H9 (cell line): ENCODE data around the gene INPP5J. TPM values are rescaled to one million over a fixed set of nuclear protein-coding genes. Genes with fewer than 3 reads are reported as not detected.
A peak's percentile ranks its signal among the peaks of the same experiment; 100 is the strongest.

ENCODE experiments used
- DNase-seq: peaks from one replicate; pipeline ENCODE4 v3.0.0-alpha.2; 2017
- H2AFZ ChIP-seq: one replicate; pipeline ENCODE4 v1.6.1; 2013; ENCODE audit warnings: mild to moderate bottlenecking, low read length, control low read depth, moderate library complexity
- H2AK5ac ChIP-seq: 2 replicates; pipeline ENCODE4 v1.6.1; 2013; ENCODE audit warnings: low read length, control low read depth, mixed read lengths; ENCODE audit not compliant: insufficient read length
- H2BK120ac ChIP-seq: one replicate; pipeline ENCODE4 v1.6.1; 2013; ENCODE audit warnings: low read depth, mild to moderate bottlenecking, low read length, control low read depth, inconsistent platforms; ENCODE audit not compliant: poor library complexity, severe bottlenecking
- H2BK12ac ChIP-seq: 2 replicates; pipeline ENCODE4 v1.6.1; 2013; ENCODE audit warnings: low read length, control low read depth, mixed read lengths, low read depth; ENCODE audit not compliant: insufficient read length
- H2BK15ac ChIP-seq: 2 replicates; pipeline ENCODE4 v1.6.1; 2013; ENCODE audit warnings: low read depth, low read length, control low read depth
- H2BK20ac ChIP-seq: one replicate; pipeline ENCODE4 v1.6.1; 2013; ENCODE audit warnings: low read depth, mild to moderate bottlenecking, low read length, control low read depth, inconsistent platforms; ENCODE audit not compliant: poor library complexity, severe bottlenecking
- H2BK5ac ChIP-seq: 2 replicates; pipeline ENCODE4 v1.6.1; 2013; ENCODE audit warnings: low read length, control low read depth, mixed read lengths; ENCODE audit not compliant: insufficient read length
- H3K14ac ChIP-seq: 2 replicates; pipeline ENCODE4 v1.6.1; 2013; ENCODE audit warnings: low read length, control low read depth; ENCODE audit not compliant: insufficient read depth
- H3K18ac ChIP-seq: 2 replicates; pipeline ENCODE4 v1.6.1; 2013; ENCODE audit warnings: low read depth, mild to moderate bottlenecking, mixed read lengths, low read length, control low read depth; ENCODE audit not compliant: insufficient read length
- H3K23ac ChIP-seq: 2 replicates; pipeline ENCODE4 v1.6.1; 2013; ENCODE audit warnings: low read length, control low read depth, mixed read lengths, low read depth; ENCODE audit not compliant: insufficient read length
- H3K23me2 ChIP-seq: 2 replicates; pipeline ENCODE4 v1.6.1; 2013; ENCODE audit warnings: low read depth, mild to moderate bottlenecking, mixed read lengths, low read length, control low read depth; ENCODE audit not compliant: insufficient read length, poor library complexity, severe bottlenecking
- H3K27ac ChIP-seq: 2 replicates; pipeline ENCODE4 v1.5.1; 2013; ENCODE audit warnings: low read length, control low read depth, mixed read lengths, low read depth; ENCODE audit not compliant: insufficient read length
- H3K27me3 ChIP-seq: 2 replicates; pipeline ENCODE4 v1.6.1; 2013; ENCODE audit warnings: low read length, control low read depth, inconsistent platforms; ENCODE audit not compliant: insufficient read depth
- H3K4ac ChIP-seq: 2 replicates; pipeline ENCODE4 v1.6.1; 2013; ENCODE audit warnings: low read depth, mild to moderate bottlenecking, control low read depth, inconsistent platforms, low read length, moderate library complexity
- H3K4me1 ChIP-seq: 2 replicates; pipeline ENCODE4 v1.6.1; 2013; ENCODE audit warnings: low read length, control low read depth, inconsistent platforms; ENCODE audit not compliant: insufficient read depth
- H3K4me2 ChIP-seq: 2 replicates; pipeline ENCODE4 v1.6.1; 2013; ENCODE audit warnings: low read length, control low read depth, mixed read lengths; ENCODE audit not compliant: insufficient read length, insufficient read depth
- H3K56ac ChIP-seq: 2 replicates; pipeline ENCODE4 v1.6.1; 2013; ENCODE audit warnings: low read depth, mild to moderate bottlenecking, mixed read lengths, low read length, control low read depth; ENCODE audit not compliant: insufficient read length
- H3K79me1 ChIP-seq: 2 replicates; pipeline ENCODE4 v1.6.1; 2013; ENCODE audit warnings: low read depth, mild to moderate bottlenecking, moderate library complexity, low read length, control low read depth, inconsistent platforms; ENCODE audit not compliant: insufficient read depth, poor library complexity, severe bottlenecking
- H3K79me2 ChIP-seq: 2 replicates; pipeline ENCODE4 v1.6.1; 2013; ENCODE audit warnings: low read length, control low read depth, inconsistent platforms; ENCODE audit not compliant: insufficient read depth
- H3K9ac ChIP-seq: 2 replicates; pipeline ENCODE4 v1.6.1; 2013; ENCODE audit warnings: low read length, control low read depth, mixed read lengths; ENCODE audit not compliant: insufficient read length; ENCODE audit errors: extremely low read depth
- H3K9me3 ChIP-seq: one replicate; pipeline ENCODE4 v1.6.1; 2013; ENCODE audit warnings: low read depth, low read length, inconsistent platforms; ENCODE audit not compliant: control insufficient read depth
- H3T11ph ChIP-seq: one replicate; pipeline ENCODE4 v1.6.1; 2013; ENCODE audit warnings: mild to moderate bottlenecking, low read length, control low read depth, inconsistent platforms
- H4K20me1 ChIP-seq: one replicate; pipeline ENCODE4 v1.6.1; 2013; ENCODE audit not compliant: control insufficient read depth, insufficient read length, insufficient read depth
- H4K5ac ChIP-seq: 2 replicates; pipeline ENCODE4 v1.6.1; 2013; ENCODE audit warnings: low read depth, mild to moderate bottlenecking, mixed read lengths, low read length, control low read depth; ENCODE audit not compliant: insufficient read length
- H4K8ac ChIP-seq: replicated peaks from 2 replicates; pipeline ENCODE4 v1.6.1; 2013; ENCODE audit warnings: low read length, control low read depth, mixed read lengths, low read depth; ENCODE audit not compliant: insufficient read length
- H4K91ac ChIP-seq: 2 replicates; pipeline ENCODE4 v1.6.1; 2013; ENCODE audit warnings: low read depth, mild to moderate bottlenecking, moderate library complexity, mixed read lengths, low read length, control low read depth; ENCODE audit not compliant: insufficient read length
- H3K27ac Mint-ChIP-seq, 3 experiments: 2 replicates in 2 of 3; 3 replicates in 1 of 3; pipeline ENCODE4 v1.8.0; 2020 to 2021; ENCODE audit warnings: mixed read lengths in 3 of 3, mild to moderate bottlenecking in 1 of 3, moderate library complexity in 1 of 3
- H3K27me3 Mint-ChIP-seq: 2 replicates; pipeline ENCODE4 v1.8.0; 2021; ENCODE audit warnings: low read depth, mild to moderate bottlenecking, moderate library complexity, mixed read lengths
- H3K36me3 Mint-ChIP-seq, 3 experiments: 2 replicates in 2 of 3; 3 replicates in 1 of 3; pipeline ENCODE4 v1.8.0; 2020 to 2021; ENCODE audit warnings: low read depth in 3 of 3, mixed read lengths in 3 of 3; ENCODE audit not compliant: insufficient read depth in 1 of 3
- H3K4me1 Mint-ChIP-seq, 2 experiments: 2 replicates each; pipeline ENCODE4 v1.8.0; 2020; ENCODE audit warnings: mixed read lengths in 2 of 2
- H3K4me3 Mint-ChIP-seq, 2 experiments: 2 replicates in 1 of 2; 3 replicates in 1 of 2; pipeline ENCODE4 v1.8.0; 2020 to 2021; ENCODE audit warnings: mild to moderate bottlenecking in 2 of 2, mixed read lengths in 2 of 2, moderate library complexity in 1 of 2
- H3K9me3 Mint-ChIP-seq, 2 experiments: 2 replicates in 1 of 2; 3 replicates in 1 of 2; pipeline ENCODE4 v1.8.0; 2020; ENCODE audit warnings: mild to moderate bottlenecking in 2 of 2, mixed read lengths in 2 of 2, moderate library complexity in 1 of 2
- WGBS: extraction: QIAGEN DNeasy Blood & Tissue Kit; methylation state at CpG from one replicate; pipeline ENCODE4 v1.1.7; 2013; ENCODE audit warnings: missing lambda C conversion rate, low lambda C conversion rate, mixed read lengths; ENCODE audit not compliant: insufficient read length; ENCODE audit errors: extremely low coverage; 5-methylcytosine and 5-hydroxymethylcytosine counted together
- total RNA-seq: library from RNA; stranded (reverse); gene quantifications from 2 replicates; pipeline ENCODE4 v1.2.1, GENCODE V29; 2021
- TF ChIP-seq, protein P1 (sequence below): fragments of 200-600 bp; sonication (generic); conservative IDR thresholded peaks from 3 replicates; pipeline ENCODE4 v1.8.0; 2021; ENCODE audit warnings: antibody characterized with exemption, mild to moderate bottlenecking

The INPP5J gene
- total RNA-seq, 1 experiment from 2014 or later: 4.9 TPM

DNA sequence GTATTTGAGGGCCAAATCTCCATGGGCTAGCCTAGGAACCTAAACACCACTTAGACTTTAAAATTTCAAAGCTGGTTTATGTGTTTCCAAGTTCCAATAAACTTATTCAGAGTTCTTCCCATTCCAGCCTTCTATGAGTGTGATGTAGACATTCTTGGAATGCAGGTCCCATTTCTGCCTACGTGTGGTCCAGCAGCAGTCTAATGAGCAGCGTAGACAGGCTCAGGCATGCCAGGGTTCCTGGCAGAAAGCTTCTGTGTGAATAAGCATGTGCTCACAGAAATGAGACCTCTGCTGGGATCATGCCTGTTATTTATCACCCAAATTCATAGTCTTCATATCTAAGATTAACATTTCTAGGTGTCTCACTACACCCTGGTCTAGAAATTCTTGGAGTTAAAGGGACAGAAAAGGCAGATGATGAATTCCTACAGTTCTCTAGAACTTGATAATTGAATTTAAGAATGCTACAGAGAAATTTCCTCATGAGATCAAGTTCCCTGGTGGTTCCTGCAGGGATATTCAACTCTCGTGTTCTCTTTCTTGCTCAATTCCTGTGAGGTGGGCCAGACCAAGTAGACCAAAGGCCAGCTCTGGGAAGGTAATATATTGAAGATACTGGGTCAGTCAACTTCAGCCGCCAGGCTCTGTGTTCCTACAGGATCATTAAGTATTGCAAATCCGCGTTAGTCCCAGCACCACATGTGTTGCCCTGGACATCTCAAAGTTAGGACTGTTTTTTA, 54.8 kb downstream of the INPP5J start:
- H3K18ac ChIP-seq: no peak overlapping the region
- H2BK15ac ChIP-seq: no peak overlapping the region
- H4K8ac ChIP-seq: no peak overlapping the region
- H2BK5ac ChIP-seq: no peak overlapping the region
- H3K36me3 Mint-ChIP-seq: peaks cover 8 to 16% (median 10%) of the 10 kb centered on the region in 3 experiments
- no peaks in the 10 kb centered on the region for H3K23me2 ChIP-seq
- no peak overlapping the region for H3K4me2 ChIP-seq
- H2AFZ ChIP-seq: no peak overlapping the region
- H3K4ac ChIP-seq: no peak overlapping the region
- no peak overlapping the region for H3K9ac ChIP-seq
- H3K14ac ChIP-seq: no peak overlapping the region
- no CpG with 5 or more reads among the region's 6 CpGs for WGBS
- no peaks in the 10 kb centered on the region for H4K20me1 ChIP-seq
- no peaks in the 10 kb centered on the region for H3K9me3 ChIP-seq
- H3K27ac ChIP-seq: no peak overlapping the region
- H2BK120ac ChIP-seq: no peak overlapping the region
- no peaks in the 10 kb centered on the region; the same call in 1 of the 2 replicates for H3K79me2 ChIP-seq
- H3T11ph ChIP-seq: no peak overlapping the region
- no peak overlapping the region for H2AK5ac ChIP-seq
- H3K4me1 Mint-ChIP-seq: no peaks in the 10 kb centered on the region
- no peak overlapping the region for H3K56ac ChIP-seq
- no peak overlapping the region for H3K4me3 Mint-ChIP-seq
- no peaks in the 10 kb centered on the region for H3K4me1 ChIP-seq
- H3K23ac ChIP-seq: no peak overlapping the region
- peaks cover 0 to 2% of the 10 kb centered on the region in 2 experiments; a peak in 2 of 5 replicates for H3K9me3 Mint-ChIP-seq
- peaks cover 2% of the 10 kb centered on the region for H3K79me1 ChIP-seq
- no peak for DNase-seq
- H3K27me3 Mint-ChIP-seq: no peaks in the 10 kb centered on the region
- H4K5ac ChIP-seq: no peak overlapping the region
- TF ChIP-seq, protein P1, sequence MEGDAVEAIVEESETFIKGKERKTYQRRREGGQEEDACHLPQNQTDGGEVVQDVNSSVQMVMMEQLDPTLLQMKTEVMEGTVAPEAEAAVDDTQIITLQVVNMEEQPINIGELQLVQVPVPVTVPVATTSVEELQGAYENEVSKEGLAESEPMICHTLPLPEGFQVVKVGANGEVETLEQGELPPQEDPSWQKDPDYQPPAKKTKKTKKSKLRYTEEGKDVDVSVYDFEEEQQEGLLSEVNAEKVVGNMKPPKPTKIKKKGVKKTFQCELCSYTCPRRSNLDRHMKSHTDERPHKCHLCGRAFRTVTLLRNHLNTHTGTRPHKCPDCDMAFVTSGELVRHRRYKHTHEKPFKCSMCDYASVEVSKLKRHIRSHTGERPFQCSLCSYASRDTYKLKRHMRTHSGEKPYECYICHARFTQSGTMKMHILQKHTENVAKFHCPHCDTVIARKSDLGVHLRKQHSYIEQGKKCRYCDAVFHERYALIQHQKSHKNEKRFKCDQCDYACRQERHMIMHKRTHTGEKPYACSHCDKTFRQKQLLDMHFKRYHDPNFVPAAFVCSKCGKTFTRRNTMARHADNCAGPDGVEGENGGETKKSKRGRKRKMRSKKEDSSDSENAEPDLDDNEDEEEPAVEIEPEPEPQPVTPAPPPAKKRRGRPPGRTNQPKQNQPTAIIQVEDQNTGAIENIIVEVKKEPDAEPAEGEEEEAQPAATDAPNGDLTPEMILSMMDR: no peak
- H4K91ac ChIP-seq: no peak overlapping the region
- H3K27ac Mint-ChIP-seq: peak overlapping the region in 2 of 3 experiments; percentile 30 to 48; a peak in 4 of 7 replicates
- H2BK12ac ChIP-seq: no peak overlapping the region
- H2BK20ac ChIP-seq: no peak overlapping the region
- no peaks in the 10 kb centered on the region for H3K27me3 ChIP-seq
